Measurements from ENCODE around the gene RRP1B. TPM values are rescaled to one million over a fixed set of nuclear protein-coding genes. Genes with fewer than 3 reads are reported as not detected.

The RRP1B gene
- total RNA-seq, 1 experiment from 2014 or later = 30.7 TPM

GRCh38 chr21:43669828-43670605 lies 10.7 kb downstream of the RRP1B start:
- no peak for DNase-seq (ENCODE audit: low read depth, low spot score)
- no peak for TF ChIP-seq SIN3A (IDR thresholded peaks at IDR 0.05; ENCODE audit: borderline replicate concordance, insufficient read depth, low read depth, low read length)
- TF ChIP-seq REST (IDR thresholded peaks at IDR 0.05; ENCODE audit: insufficient read depth in 1 of 2, low read depth in 2 of 2, low read length in 1 of 2) = no peak
- TF ChIP-seq TCF7L2 (IDR thresholded peaks at IDR 0.05; ENCODE audit: low read depth, low read length) = no peak
- TF ChIP-seq, protein P1, sequence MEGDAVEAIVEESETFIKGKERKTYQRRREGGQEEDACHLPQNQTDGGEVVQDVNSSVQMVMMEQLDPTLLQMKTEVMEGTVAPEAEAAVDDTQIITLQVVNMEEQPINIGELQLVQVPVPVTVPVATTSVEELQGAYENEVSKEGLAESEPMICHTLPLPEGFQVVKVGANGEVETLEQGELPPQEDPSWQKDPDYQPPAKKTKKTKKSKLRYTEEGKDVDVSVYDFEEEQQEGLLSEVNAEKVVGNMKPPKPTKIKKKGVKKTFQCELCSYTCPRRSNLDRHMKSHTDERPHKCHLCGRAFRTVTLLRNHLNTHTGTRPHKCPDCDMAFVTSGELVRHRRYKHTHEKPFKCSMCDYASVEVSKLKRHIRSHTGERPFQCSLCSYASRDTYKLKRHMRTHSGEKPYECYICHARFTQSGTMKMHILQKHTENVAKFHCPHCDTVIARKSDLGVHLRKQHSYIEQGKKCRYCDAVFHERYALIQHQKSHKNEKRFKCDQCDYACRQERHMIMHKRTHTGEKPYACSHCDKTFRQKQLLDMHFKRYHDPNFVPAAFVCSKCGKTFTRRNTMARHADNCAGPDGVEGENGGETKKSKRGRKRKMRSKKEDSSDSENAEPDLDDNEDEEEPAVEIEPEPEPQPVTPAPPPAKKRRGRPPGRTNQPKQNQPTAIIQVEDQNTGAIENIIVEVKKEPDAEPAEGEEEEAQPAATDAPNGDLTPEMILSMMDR (IDR thresholded peaks at IDR 0.05) = no peak
- no peak for TF ChIP-seq POLR2AphosphoS5 (IDR thresholded peaks at IDR 0.05; ENCODE audit: low read depth, low read length)
- ChIA-PET CTCF (no interaction called here), POLR2A (interaction anchor here (0.6 kb wide), 1 partner anchor 18 kb away, joined by 3 read pairs; no protein-coding TSS in a partner anchor)
- Histone ChIP-seq H3K4me3 (ENCODE audit: low read depth in 2 of 2, low read length in 2 of 2) (no peak overlapping the region), H3K9me3 (ENCODE audit: control insufficient read depth, insufficient read depth, low read depth, low read length) (no peaks in the 10 kb centered on the region), H3K36me3 (ENCODE audit: control insufficient read depth, insufficient read depth, low read length) (no peaks in the 10 kb centered on the region; the same call in 1 of the 2 replicates), H3K4me1 (ENCODE audit: control insufficient read depth, insufficient read depth, low read length) (no peaks in the 10 kb centered on the region), H3K27me3 (ENCODE audit: control insufficient read depth, insufficient read depth, low read length) (no peaks in the 10 kb centered on the region), H3K27ac (ENCODE audit: low read length) (no peak overlapping the region)
- ATAC-seq = no peak
- no TSS peak for BruUV-seq (replicated peaks)
- intact Hi-C loops (cut with micrococcal nuclease; ENCODE audit: unreplicated experiment) = no loop called here
- in situ Hi-C loops (cut with HindIII; ENCODE audit: low pct_unique_long_range_greater_than_20kb, low sequenced_read_pairs) = no loop called here

- BruUV-seq (replicated peaks) = no TSS peak
- ChIA-PET POLR2A (no interaction called here), CTCF (no interaction called here)
- no peak for DNase-seq (ENCODE audit: low read depth, low spot score)
- H3K9me3 ChIP-seq (ENCODE audit: control insufficient read depth, insufficient read depth, low read depth, low read length) = no peaks in the 10 kb centered on the region
- no peak overlapping the region for H3K27ac ChIP-seq (ENCODE audit: low read length)
- in situ Hi-C loops (cut with HindIII; ENCODE audit: low pct_unique_long_range_greater_than_20kb, low sequenced_read_pairs) (no loop called here), intact Hi-C loops (cut with micrococcal nuclease; ENCODE audit: unreplicated experiment) (no loop called here)
- no peaks in the 10 kb centered on the region; the same call in 1 of the 2 replicates for H3K36me3 ChIP-seq (ENCODE audit: control insufficient read depth, insufficient read depth, low read length)
- H3K4me3 ChIP-seq (ENCODE audit: low read depth in 2 of 2, low read length in 2 of 2) = no peak overlapping the region
- no peak for ATAC-seq
- H3K4me1 ChIP-seq (ENCODE audit: control insufficient read depth, insufficient read depth, low read length) = no peaks in the 10 kb centered on the region
- TF ChIP-seq, protein P1 (IDR thresholded peaks at IDR 0.05) = no peak
- no peak for TF ChIP-seq SIN3A (IDR thresholded peaks at IDR 0.05; ENCODE audit: borderline replicate concordance, insufficient read depth, low read depth, low read length)
- TF ChIP-seq TCF7L2 (IDR thresholded peaks at IDR 0.05; ENCODE audit: low read depth, low read length) = no peak
- H3K27me3 ChIP-seq (ENCODE audit: control insufficient read depth, insufficient read depth, low read length) = no peaks in the 10 kb centered on the region
Observed at GRCh38 chr21:43675871-43676270, 16.5 kb downstream of the RRP1B start.

Data from Panc1 (cell line).